H1 (cell line): ENCODE results near the gene FRMPD2.

Source experiments
- ATF3 ChIP-seq: IDR thresholded peaks from 2 replicates; pipeline ENCODE4 v1.6.1; 2011; ENCODE audit warnings: low read depth, mild to moderate bottlenecking, low read length; ENCODE audit not compliant: insufficient read depth
- BRCA1 ChIP-seq: IDR thresholded peaks from 2 replicates; pipeline ENCODE4 v1.6.1; 2012; ENCODE audit warnings: low read depth, low read length, improper control_type of control experiment
- CREB1 ChIP-seq: IDR thresholded peaks from 2 replicates; pipeline ENCODE4 v1.6.1; 2012; ENCODE audit warnings: inconsistent platforms
- CTCF ChIP-seq, 3 experiments: IDR thresholded peaks; 1 replicate in 2 of 3; 2 replicates in 1 of 3; pipeline versions ENCODE4 v1.5.1 to v1.6.1; 2011; ENCODE audit warnings: low read length in 3 of 3, mild to moderate bottlenecking in 3 of 3, inconsistent platforms in 2 of 3, low read depth in 1 of 3, moderate library complexity in 1 of 3; ENCODE audit not compliant: insufficient read depth in 1 of 3; ENCODE audit errors: control extremely low read depth in 1 of 3
- EGR1 ChIP-seq: IDR thresholded peaks from 2 replicates; pipeline ENCODE4 v1.6.1; 2011; ENCODE audit warnings: low read depth, low read length, borderline replicate concordance
- HDAC6 ChIP-seq: IDR thresholded peaks from one replicate; pipeline ENCODE4 v1.7.1; 2012; ENCODE audit warnings: low read depth, mild to moderate bottlenecking, inconsistent platforms, low read length, moderate library complexity
- MAX ChIP-seq: IDR thresholded peaks from 2 replicates; pipeline ENCODE4 v1.6.1; 2012; ENCODE audit warnings: inconsistent platforms
- POLR2AphosphoS5 ChIP-seq: IDR thresholded peaks from 2 replicates; pipeline ENCODE4 v1.6.1; 2011; ENCODE audit warnings: low read depth, low read length
- TBP ChIP-seq: IDR thresholded peaks from 2 replicates; pipeline ENCODE4 v1.6.1; 2011; ENCODE audit warnings: low read depth, low read length, improper control_type of control experiment
- YY1 ChIP-seq: IDR thresholded peaks from 2 replicates; pipeline ENCODE4 v1.6.1; 2011; ENCODE audit warnings: low read depth, mild to moderate bottlenecking, low read length

GRCh38 chr10:48252354-48252650 is 22.2 kb downstream of the FRMPD2 start:
- TF ChIP-seq CTCF (IDR thresholded peaks at IDR 0.05; ENCODE audit: control extremely low read depth in 1 of 3, insufficient read depth in 1 of 3, low read depth in 1 of 3, low read length in 3 of 3) (no peak), TBP (no peak), POLR2AphosphoS5 (no peak), MAX (no peak), BRCA1 (no peak), ATF3 (no peak), HDAC6 (no peak), CREB1 (no peak), EGR1 (no peak), YY1 (no peak)
